A549 (cell line): ENCODE data around the gene CABP2. TPM values are rescaled to one million over a fixed set of nuclear protein-coding genes. Genes with fewer than 3 reads are reported as not detected.
A peak's percentile ranks its signal among the peaks of the same experiment; 100 is the strongest.

Experiments used
- ATAC-seq, 2 experiments: fragments of 200-7000 bp in 1 of 2; fragments of >200 bp in 1 of 2; cut with Nextera tagmentation in 1 of 2; cut with Tn5 transposase in 1 of 2; 3 replicates each; pipeline versions ENCODE4 v1.8.0 to v1.9.1; 2018 to 2020; ENCODE audit warnings: mild to moderate bottlenecking in 1 of 2, moderate library complexity in 1 of 2
- CTCF ChIA-PET: fragments of 300-600 bp; sonication (Branson Sonifier 250); formaldehyde crosslinking; extraction: SDS; loops from one replicate; lab custom pipeline; 2021; ENCODE audit warnings: antibody characterized with exemption, inconsistent platforms; lab: Yijun Ruan, JAX
- POLR2A ChIA-PET: fragments of 350-600 bp; formaldehyde crosslinking; extraction: SDS; loops from one replicate; lab custom pipeline; 2021; ENCODE audit warnings: antibody characterized with exemption, inconsistent platforms; lab: Yijun Ruan, JAX
- DNase-seq, 2 experiments: peaks; one replicate each; pipeline versions ENCODE4 v3.0.0 to v3.0.0-alpha.2; 2011 to 2016; ENCODE audit warnings: low read depth in 1 of 2, low spot score in 1 of 2
- FAIRE-seq: peaks from 2 replicates; lab custom pipeline; 2011; peaks lifted over from hg19 to GRCh38; lab: Jason Lieb, UNC
- H3K27ac ChIP-seq, 2 experiments: fragments of >200 bp; sonication (Bioruptor Twin); formaldehyde crosslinking; 3 replicates each; pipeline ENCODE4 v1.5.1; 2016 to 2017
- H3K4me1 ChIP-seq: fragments of >200 bp; sonication (Bioruptor Twin); formaldehyde crosslinking; 3 replicates; pipeline ENCODE4 v1.6.1; 2016
- H3K4me2 ChIP-seq: fragments of >200 bp; sonication (Bioruptor Twin); formaldehyde crosslinking; 3 replicates; pipeline ENCODE4 v1.6.1; 2016
- H3K4me3 ChIP-seq: fragments of >200 bp; sonication (Bioruptor Twin); formaldehyde crosslinking; 3 replicates; pipeline ENCODE4 v1.5.1; 2016
- H3K9me3 ChIP-seq: fragments of >200 bp; sonication (Bioruptor Twin); formaldehyde crosslinking; 3 replicates; pipeline ENCODE4 v1.6.1; 2016
- CHD2 ChIP-seq: fragments of 150-350 bp; IDR thresholded peaks from 2 replicates; pipeline ENCODE4 v1.6.1; 2014; ENCODE audit warnings: low read length; ENCODE audit not compliant: partially characterized antibody
- CTCF ChIP-seq: fragments of >200 bp; sonication (Bioruptor Twin); formaldehyde crosslinking; IDR thresholded peaks from 3 replicates; pipeline ENCODE4 v1.5.1; 2016
- E2F6 ChIP-seq: IDR thresholded peaks from 2 replicates; pipeline ENCODE4 v1.6.1; 2012; ENCODE audit warnings: low read depth, borderline replicate concordance
- EHMT2 ChIP-seq: fragments of 200-600 bp; sonication (generic); IDR thresholded peaks from 2 replicates; pipeline ENCODE4 v1.6.1; 2016; ENCODE audit warnings: antibody characterized with exemption, low read depth, mild to moderate bottlenecking, moderate library complexity
- EP300 ChIP-seq, 2 experiments: fragments of >200 bp; sonication (Bioruptor Twin); formaldehyde crosslinking; IDR thresholded peaks; 2 replicates in 1 of 2; 3 replicates in 1 of 2; pipeline ENCODE4 v1.6.1; 2016 to 2017
- ESRRA ChIP-seq: fragments of 150-350 bp; IDR thresholded peaks from 2 replicates; pipeline ENCODE4 v1.6.1; 2014; ENCODE audit warnings: mild to moderate bottlenecking, low read length, borderline replicate concordance
- GATA3 ChIP-seq: IDR thresholded peaks from 2 replicates; pipeline ENCODE4 v1.6.1; 2012; ENCODE audit warnings: borderline replicate concordance
- HMGXB4 ChIP-seq: fragments of 250-450 bp; sonication (Bioruptor Pico); IDR thresholded peaks from 2 replicates; pipeline ENCODE4 v1.5.0; 2021; ENCODE audit warnings: mild to moderate bottlenecking, moderate library complexity, borderline replicate concordance
- HOXA7 ChIP-seq: fragments of 250-450 bp; sonication (Bioruptor Pico); IDR thresholded peaks from 2 replicates; pipeline ENCODE4 v1.5.0; 2020; ENCODE audit warnings: mild to moderate bottlenecking, moderate library complexity
- HOXB5 ChIP-seq: fragments of 250-450 bp; sonication (Bioruptor Pico); IDR thresholded peaks from 2 replicates; pipeline ENCODE4 v1.5.0; 2020; ENCODE audit warnings: mild to moderate bottlenecking, moderate library complexity
- KDM5A ChIP-seq: fragments of 200-600 bp; sonication (generic); IDR thresholded peaks from 2 replicates; pipeline ENCODE4 v1.6.1; 2016; ENCODE audit warnings: antibody characterized with exemption, mild to moderate bottlenecking
- MAFK ChIP-seq: fragments of 450-650 bp; IDR thresholded peaks from 2 replicates; pipeline ENCODE4 v1.6.1; 2014; ENCODE audit not compliant: partially characterized antibody
- MAZ ChIP-seq: fragments of 150-350 bp; IDR thresholded peaks from 2 replicates; pipeline ENCODE4 v1.6.1; 2014; ENCODE audit warnings: antibody characterized with exemption, low read depth, low read length, borderline replicate concordance
- MYC ChIP-seq: IDR thresholded peaks from 2 replicates; pipeline ENCODE4 v1.6.1; 2012; ENCODE audit warnings: mild to moderate bottlenecking, inconsistent platforms, low read length, improper control_type of control experiment, borderline replicate concordance
- PHF8 ChIP-seq: fragments of 200-600 bp; sonication (generic); IDR thresholded peaks from 2 replicates; pipeline ENCODE4 v1.6.1; 2016; ENCODE audit warnings: low read depth, mild to moderate bottlenecking, antibody characterized with exemption, moderate library complexity, borderline replicate concordance
- POLR2AphosphoS2 ChIP-seq: conservative IDR thresholded peaks from 2 replicates; pipeline ENCODE4 v1.6.1; 2012; ENCODE audit warnings: low read length, improper control_type of control experiment, inconsistent platforms
- SMC3 ChIP-seq: fragments of >200 bp; sonication (Bioruptor Twin); formaldehyde crosslinking; IDR thresholded peaks from 3 replicates; pipeline ENCODE4 v1.6.1; 2018; ENCODE audit warnings: inconsistent platforms
- SREBF2 ChIP-seq: fragments of 450-650 bp; IDR thresholded peaks from 2 replicates; pipeline ENCODE4 v1.6.1; 2014; ENCODE audit warnings: mild to moderate bottlenecking, moderate library complexity
- TP53 ChIP-seq: fragments of 250-450 bp; sonication (Bioruptor Pico); IDR thresholded peaks from 2 replicates; pipeline ENCODE4 v1.5.0; 2021; ENCODE audit warnings: mild to moderate bottlenecking, moderate library complexity
- ZC3H11A ChIP-seq: fragments of 450-650 bp; IDR thresholded peaks from 2 replicates; pipeline ENCODE4 v1.6.1; 2014; ENCODE audit warnings: antibody characterized with exemption, mild to moderate bottlenecking
- ZFP36 ChIP-seq: fragments of 450-650 bp; IDR thresholded peaks from 2 replicates; pipeline ENCODE4 v1.6.1; 2014; ENCODE audit warnings: borderline replicate concordance; ENCODE audit not compliant: partially characterized antibody
- ZNF302 ChIP-seq: fragments of 250-450 bp; sonication (Bioruptor Pico); IDR thresholded peaks from 2 replicates; pipeline ENCODE4 v1.9.0; 2021; ENCODE audit warnings: inconsistent platforms, mild to moderate bottlenecking, moderate library complexity
- ZSCAN20 ChIP-seq: fragments of 250-450 bp; sonication (Bioruptor Pico); IDR thresholded peaks from 2 replicates; pipeline ENCODE4 v1.8.0; 2022; ENCODE audit warnings: mild to moderate bottlenecking, moderate library complexity
- WGBS: methylation state at CpG from one replicate; pipeline ENCODE4 v1.1.6; 2017; ENCODE audit errors: missing lambda C conversion rate; 5-methylcytosine and 5-hydroxymethylcytosine counted together
- polyA plus RNA-seq, 4 experiments: library from polyadenylated mRNA; depleted of rRNA in 3 of 4; stranded (reverse); fragments of >200 nt; fragmentation: RNase III in 1 of 4; extraction: RNeasy Plus Mini Kit Qiagen cat#74134 plus additional on column Dnase treatment in 1 of 4; gene quantifications; 2 replicates in 3 of 4; 3 replicates in 1 of 4; pipeline ENCODE4 v1.2.3, GENCODE V29; 2011 to 2017
- TF ChIP-seq, protein P1 (sequence below): IDR thresholded peaks from 2 replicates; pipeline ENCODE4 v1.6.1; 2012

The CABP2 gene
- polyA plus RNA-seq, 2 of the 4 experiments (the other 2 are of a cell fraction) = not detected

- no peak overlapping the region for H3K27ac ChIP-seq
- CTCF ChIA-PET = interaction anchor here (1.1 to 2.8 kb wide), 3 partner anchors 55 to 148 kb away, joined by 3 to 10 read pairs (median 3); partner anchors contain the start of gene PPP1CA
- no peak overlapping the region for H3K4me2 ChIP-seq
- ATAC-seq (no peak), FAIRE-seq (no peak), DNase-seq (no peak)
- POLR2A ChIA-PET = no interaction called here
- H3K4me1 ChIP-seq = no peaks in the 10 kb centered on the region
- no peaks in the 10 kb centered on the region for H3K9me3 ChIP-seq
- no peak overlapping the region for H3K4me3 ChIP-seq
- WGBS = 97% methylated on average over 50 of the region's 65 CpGs
- TF ChIP-seq CHD2 (no peak), GATA3 (no peak), ZFP36 (no peak), SMC3 (no peak), EHMT2 (no peak), MYC (no peak), SREBF2 (no peak), E2F6 (no peak), CTCF (no peak), PHF8 (no peak), TP53 (CRISPR knock-in tag) (no peak)
- TF ChIP-seq, protein P1, sequence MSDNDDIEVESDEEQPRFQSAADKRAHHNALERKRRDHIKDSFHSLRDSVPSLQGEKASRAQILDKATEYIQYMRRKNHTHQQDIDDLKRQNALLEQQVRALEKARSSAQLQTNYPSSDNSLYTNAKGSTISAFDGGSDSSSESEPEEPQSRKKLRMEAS = no peak
Measured at GRCh38 chr11:67493548-67494370, 29.5 kb downstream of the CABP2 start.

GRCh38 chr11:67492801-67493547 lies 30.3 kb downstream of the CABP2 start:
- Histone ChIP-seq H3K27ac (no peak overlapping the region), H3K4me1 (no peaks in the 10 kb centered on the region), H3K9me3 (no peaks in the 10 kb centered on the region), H3K4me2 (no peak overlapping the region), H3K4me3 (no peak overlapping the region)
- no peak for TF ChIP-seq HOXA7
- TF ChIP-seq ESRRA = no peak
- TF ChIP-seq KDM5A = no peak
- TF ChIP-seq ZNF302 = no peak
- no peak for TF ChIP-seq EHMT2
- no peak for TF ChIP-seq MAZ
- no peak for TF ChIP-seq PHF8
- TF ChIP-seq EP300 (IDR thresholded peaks at IDR 0.05) = no peak
- TF ChIP-seq MYC = no peak
- TF ChIP-seq HOXB5 (CRISPR knock-in tag) = no peak
- TF ChIP-seq POLR2AphosphoS2 = no peak
- no peak for TF ChIP-seq ZC3H11A
- no peak for TF ChIP-seq ZSCAN20 (CRISPR knock-in tag)
- no peak for TF ChIP-seq HMGXB4
- no peak for TF ChIP-seq MAFK
- DNase-seq (no peak), FAIRE-seq (no peak), ATAC-seq (peak in 1 of 2 experiments; percentile 10; a peak in 3 of 6 replicates)
- POLR2A ChIA-PET = interaction anchor here (0.7 kb wide), 1 partner anchor 10 kb away, joined by 3 read pairs; the partner anchor contains the start of gene AIP
- CTCF ChIA-PET = interaction anchor here (0.9 to 2.8 kb wide), 6 partner anchors 10 to 230 kb away, joined by 3 to 10 read pairs (median 4); partner anchors contain the start of genes AIP and PPP1CA
- 95% methylated on average over 18 of the region's 46 CpGs for WGBS
